ENCODE measurements around the gene NPRL2.
A peak's percentile ranks its signal among the peaks of the same experiment; 100 is the strongest.

Gene NPRL2

GRCh38 chr3:50355829-50356552, 5.4 kb upstream of the NPRL2 start:
- no peak for DNase-seq (ENCODE audit: low read depth)
- H3K4me3 ChIP-seq (ENCODE audit: low read depth, low read length): peak overlapping the region; percentile 79
- TF ChIP-seq CTCF (IDR thresholded peaks at IDR 0.05; ENCODE audit: low read depth, low read length) (no peak), MAX (IDR thresholded peaks at IDR 0.05; ENCODE audit: low read depth, low read length) (0 out of 2 replicates have a peak, but pooled peaks have one; percentile 29)

- no peak overlapping the region for H3K4me3 ChIP-seq (ENCODE audit: low read depth, low read length)
- DNase-seq (ENCODE audit: low read depth): no peak
- no peak for TF ChIP-seq MYC (IDR thresholded peaks at IDR 0.05; ENCODE audit: low read depth, low read length)
- no peak for TF ChIP-seq MAX (IDR thresholded peaks at IDR 0.05; ENCODE audit: low read depth, low read length)
- TF ChIP-seq CTCF (IDR thresholded peaks at IDR 0.05; ENCODE audit: low read depth, low read length): no peak
- TF ChIP-seq POLR2A (IDR thresholded peaks at IDR 0.05; ENCODE audit: extremely low read depth, insufficient read length): no peak
Observed at GRCh38 chr3:50354850-50355249, 4.3 kb upstream of the NPRL2 start.

- DNase-seq (ENCODE audit: low read depth): no peak
- H3K4me3 ChIP-seq (ENCODE audit: low read depth, low read length): no peak overlapping the region
- TF ChIP-seq CTCF (IDR thresholded peaks at IDR 0.05; ENCODE audit: low read depth, low read length) (no peak), POLR2A (IDR thresholded peaks at IDR 0.05; ENCODE audit: extremely low read depth, insufficient read length) (no peak), MAX (IDR thresholded peaks at IDR 0.05; ENCODE audit: low read depth, low read length) (no peak), MYC (IDR thresholded peaks at IDR 0.05; ENCODE audit: low read depth, low read length) (no peak)
Observed at GRCh38 chr3:50354186-50354764, 3.7 kb upstream of the NPRL2 start.

GRCh38 chr3:50353245-50354004, 2.9 kb upstream of the NPRL2 start:
- no peak overlapping the region for H3K4me3 ChIP-seq (ENCODE audit: low read depth, low read length)
- TF ChIP-seq MYC (IDR thresholded peaks at IDR 0.05; ENCODE audit: low read depth, low read length): no peak
- TF ChIP-seq MAX (IDR thresholded peaks at IDR 0.05; ENCODE audit: low read depth, low read length): no peak
- TF ChIP-seq CTCF (IDR thresholded peaks at IDR 0.05; ENCODE audit: low read depth, low read length): no peak
- DNase-seq (ENCODE audit: low read depth): no peak

GRCh38 chr3:50352781-50353180, 2.2 kb upstream of the NPRL2 start:
- DNase-seq (ENCODE audit: low read depth): peak; percentile 57
- no peak overlapping the region for H3K4me3 ChIP-seq (ENCODE audit: low read depth, low read length)
- TF ChIP-seq MYC (IDR thresholded peaks at IDR 0.05; ENCODE audit: low read depth, low read length): no peak
- no peak for TF ChIP-seq MAX (IDR thresholded peaks at IDR 0.05; ENCODE audit: low read depth, low read length)
- peak; percentile 24 for TF ChIP-seq CTCF (IDR thresholded peaks at IDR 0.05; ENCODE audit: low read depth, low read length)
- no peak for TF ChIP-seq POLR2A (IDR thresholded peaks at IDR 0.05; ENCODE audit: extremely low read depth, insufficient read length)
